ENCODE measurements around the gene NQO1.

DNA sequence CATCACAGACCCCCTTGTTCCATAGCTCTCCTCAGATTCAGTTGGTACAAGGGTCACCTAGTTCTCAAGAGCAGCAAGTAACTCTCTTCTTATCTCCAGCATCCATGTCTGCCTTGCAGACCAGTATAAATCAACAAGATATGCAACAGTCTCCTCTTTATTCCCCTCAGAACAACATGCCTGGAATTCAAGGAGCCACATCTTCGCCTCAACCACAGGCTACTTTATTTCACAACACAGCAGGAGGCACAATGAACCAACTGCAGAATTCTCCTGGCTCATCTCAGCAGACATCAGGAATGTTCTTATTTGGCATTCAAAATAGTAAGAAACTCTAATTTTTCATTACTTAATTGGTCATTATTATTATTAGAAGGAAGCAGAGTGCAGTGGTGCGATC, 32.4 kb downstream of the NQO1 start:
- TF ChIP-seq, protein P1, sequence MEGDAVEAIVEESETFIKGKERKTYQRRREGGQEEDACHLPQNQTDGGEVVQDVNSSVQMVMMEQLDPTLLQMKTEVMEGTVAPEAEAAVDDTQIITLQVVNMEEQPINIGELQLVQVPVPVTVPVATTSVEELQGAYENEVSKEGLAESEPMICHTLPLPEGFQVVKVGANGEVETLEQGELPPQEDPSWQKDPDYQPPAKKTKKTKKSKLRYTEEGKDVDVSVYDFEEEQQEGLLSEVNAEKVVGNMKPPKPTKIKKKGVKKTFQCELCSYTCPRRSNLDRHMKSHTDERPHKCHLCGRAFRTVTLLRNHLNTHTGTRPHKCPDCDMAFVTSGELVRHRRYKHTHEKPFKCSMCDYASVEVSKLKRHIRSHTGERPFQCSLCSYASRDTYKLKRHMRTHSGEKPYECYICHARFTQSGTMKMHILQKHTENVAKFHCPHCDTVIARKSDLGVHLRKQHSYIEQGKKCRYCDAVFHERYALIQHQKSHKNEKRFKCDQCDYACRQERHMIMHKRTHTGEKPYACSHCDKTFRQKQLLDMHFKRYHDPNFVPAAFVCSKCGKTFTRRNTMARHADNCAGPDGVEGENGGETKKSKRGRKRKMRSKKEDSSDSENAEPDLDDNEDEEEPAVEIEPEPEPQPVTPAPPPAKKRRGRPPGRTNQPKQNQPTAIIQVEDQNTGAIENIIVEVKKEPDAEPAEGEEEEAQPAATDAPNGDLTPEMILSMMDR (IDR thresholded peaks at IDR 0.05), result no peak
- no peak for TF ChIP-seq POLR2A (IDR thresholded peaks at IDR 0.05)

Data from testis (tissue), 2 donors.